Esophagus muscularis mucosa (tissue), 4 donors: ENCODE data around the gene GCDH.

ENCODE experiments used
- EP300 ChIP-seq: sonication (generic); formaldehyde crosslinking; IDR thresholded peaks from one replicate; pipeline ENCODE4 v1.6.1; 2017; ENCODE audit warnings: antibody characterized with exemption
- POLR2A ChIP-seq: fragments of 450-650 bp; IDR thresholded peaks from one replicate; pipeline ENCODE4 v1.6.1; 2017; ENCODE audit warnings: antibody characterized with exemption, moderate library complexity, mild to moderate bottlenecking, low read depth
- POLR2AphosphoS5 ChIP-seq, 2 donors: sonication (generic); formaldehyde crosslinking; IDR thresholded peaks; one replicate each; pipeline ENCODE4 v1.6.1; 2017; ENCODE audit warnings: antibody characterized with exemption in 2 of 2
- TF ChIP-seq, protein P1 (sequence below), 3 experiments: fragments of 200-600 bp in 2 of 3; fragments of 450-650 bp in 1 of 3; sonication (generic) in 2 of 3; IDR thresholded peaks; one replicate each; pipeline ENCODE4 v1.5.1; 2017 to 2019; ENCODE audit warnings: antibody characterized with exemption in 3 of 3, mild to moderate bottlenecking in 2 of 3, moderate library complexity in 1 of 3

DNA sequence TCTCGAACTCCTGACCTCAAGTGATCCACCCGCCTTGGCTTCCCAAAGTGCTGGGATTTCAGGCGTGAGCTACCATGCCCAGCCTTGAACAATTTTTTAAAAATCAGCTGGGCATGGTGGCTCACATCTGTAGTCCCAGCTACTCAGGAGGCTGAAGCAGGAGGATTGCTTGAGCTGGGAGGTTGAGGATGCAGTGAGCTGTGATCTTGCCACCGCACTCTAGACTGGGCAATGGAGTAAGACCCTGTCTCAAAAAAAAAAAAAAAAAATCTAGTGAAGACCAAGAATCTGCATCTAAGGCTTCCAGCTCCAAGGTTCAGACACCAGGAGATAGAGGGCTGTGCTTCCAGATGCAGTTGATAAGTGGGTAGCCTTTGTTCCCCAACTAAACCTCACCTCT lies 26.8 kb upstream of the GCDH start:
- TF ChIP-seq, protein P1, sequence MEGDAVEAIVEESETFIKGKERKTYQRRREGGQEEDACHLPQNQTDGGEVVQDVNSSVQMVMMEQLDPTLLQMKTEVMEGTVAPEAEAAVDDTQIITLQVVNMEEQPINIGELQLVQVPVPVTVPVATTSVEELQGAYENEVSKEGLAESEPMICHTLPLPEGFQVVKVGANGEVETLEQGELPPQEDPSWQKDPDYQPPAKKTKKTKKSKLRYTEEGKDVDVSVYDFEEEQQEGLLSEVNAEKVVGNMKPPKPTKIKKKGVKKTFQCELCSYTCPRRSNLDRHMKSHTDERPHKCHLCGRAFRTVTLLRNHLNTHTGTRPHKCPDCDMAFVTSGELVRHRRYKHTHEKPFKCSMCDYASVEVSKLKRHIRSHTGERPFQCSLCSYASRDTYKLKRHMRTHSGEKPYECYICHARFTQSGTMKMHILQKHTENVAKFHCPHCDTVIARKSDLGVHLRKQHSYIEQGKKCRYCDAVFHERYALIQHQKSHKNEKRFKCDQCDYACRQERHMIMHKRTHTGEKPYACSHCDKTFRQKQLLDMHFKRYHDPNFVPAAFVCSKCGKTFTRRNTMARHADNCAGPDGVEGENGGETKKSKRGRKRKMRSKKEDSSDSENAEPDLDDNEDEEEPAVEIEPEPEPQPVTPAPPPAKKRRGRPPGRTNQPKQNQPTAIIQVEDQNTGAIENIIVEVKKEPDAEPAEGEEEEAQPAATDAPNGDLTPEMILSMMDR (IDR thresholded peaks at IDR 0.05), result no peak
- no peak for TF ChIP-seq POLR2A
- no peak for TF ChIP-seq POLR2AphosphoS5 (IDR thresholded peaks at IDR 0.05)
- TF ChIP-seq EP300, result no peak
